Measurements from ENCODE around the gene IDUA.

The IDUA gene

DNA sequence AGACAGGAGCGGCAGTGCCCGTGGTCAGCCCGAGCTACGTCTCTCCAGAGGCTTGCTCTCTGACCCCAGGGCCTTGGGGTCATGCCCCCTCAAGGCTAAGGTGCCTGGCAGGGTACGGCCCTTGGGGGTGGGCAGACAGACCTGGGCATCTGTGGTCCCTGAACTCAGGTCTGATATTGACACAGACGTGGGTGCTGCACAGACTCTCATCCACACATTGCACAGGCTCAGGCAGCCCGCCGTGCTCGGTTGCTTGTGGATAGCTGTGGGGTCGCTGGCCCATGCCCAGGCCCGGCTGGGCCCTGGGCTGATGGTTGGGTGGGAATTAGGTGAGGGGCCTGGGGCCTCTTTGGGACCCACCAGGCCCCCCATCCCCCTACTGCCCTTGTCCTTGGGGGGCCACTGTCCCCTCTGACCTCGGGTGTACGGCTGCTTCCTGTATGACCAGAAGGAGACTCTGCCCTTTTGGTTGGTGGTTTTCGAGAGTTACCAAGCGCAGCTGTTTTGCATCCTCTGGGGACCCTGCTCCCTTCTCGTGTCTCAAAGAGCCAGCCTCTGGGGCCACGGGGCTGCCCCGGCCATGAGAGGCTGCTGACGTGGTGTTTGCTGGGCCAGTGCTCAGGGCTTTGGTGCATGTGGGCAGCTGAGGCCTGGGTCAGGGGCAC is 34.7 kb downstream of the IDUA start:
- peaks cover 22% of the 10 kb centered on the region for H3K4me1 ChIP-seq (ENCODE audit: low read length)
- no peaks in the 10 kb centered on the region for H3K36me3 ChIP-seq (replicated peaks; ENCODE audit: low read depth, low read length)
- H3K9me3 ChIP-seq (ENCODE audit: insufficient read depth, low read length) = no peaks in the 10 kb centered on the region
- H3K4me2 ChIP-seq (ENCODE audit: low read length) = peak overlapping the region; percentile 73
- peak overlapping the region; percentile 50 for H3K4me3 ChIP-seq (ENCODE audit: low read length)
- peak overlapping the region; percentile 39; the same call in 1 of the 2 replicates for H3K9ac ChIP-seq (ENCODE audit: low read length)
- no peaks in the 10 kb centered on the region for H4K20me1 ChIP-seq (ENCODE audit: insufficient read depth, low read length)
- H3K27me3 ChIP-seq (ENCODE audit: low read depth, low read length) = no peaks in the 10 kb centered on the region
- no peaks in the 10 kb centered on the region for H3K79me2 ChIP-seq (ENCODE audit: low read length)
- H3K27ac ChIP-seq (ENCODE audit: low read length) = no peak overlapping the region
- TF ChIP-seq, protein P1, sequence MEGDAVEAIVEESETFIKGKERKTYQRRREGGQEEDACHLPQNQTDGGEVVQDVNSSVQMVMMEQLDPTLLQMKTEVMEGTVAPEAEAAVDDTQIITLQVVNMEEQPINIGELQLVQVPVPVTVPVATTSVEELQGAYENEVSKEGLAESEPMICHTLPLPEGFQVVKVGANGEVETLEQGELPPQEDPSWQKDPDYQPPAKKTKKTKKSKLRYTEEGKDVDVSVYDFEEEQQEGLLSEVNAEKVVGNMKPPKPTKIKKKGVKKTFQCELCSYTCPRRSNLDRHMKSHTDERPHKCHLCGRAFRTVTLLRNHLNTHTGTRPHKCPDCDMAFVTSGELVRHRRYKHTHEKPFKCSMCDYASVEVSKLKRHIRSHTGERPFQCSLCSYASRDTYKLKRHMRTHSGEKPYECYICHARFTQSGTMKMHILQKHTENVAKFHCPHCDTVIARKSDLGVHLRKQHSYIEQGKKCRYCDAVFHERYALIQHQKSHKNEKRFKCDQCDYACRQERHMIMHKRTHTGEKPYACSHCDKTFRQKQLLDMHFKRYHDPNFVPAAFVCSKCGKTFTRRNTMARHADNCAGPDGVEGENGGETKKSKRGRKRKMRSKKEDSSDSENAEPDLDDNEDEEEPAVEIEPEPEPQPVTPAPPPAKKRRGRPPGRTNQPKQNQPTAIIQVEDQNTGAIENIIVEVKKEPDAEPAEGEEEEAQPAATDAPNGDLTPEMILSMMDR (IDR thresholded peaks at IDR 0.05; ENCODE audit: low read depth, low read length) = no peak
- TF ChIP-seq EZH2phosphoT487 (IDR thresholded peaks at IDR 0.05; ENCODE audit: low read depth) = no peak
- H2AFZ ChIP-seq (ENCODE audit: low read depth, low read length) = 0 out of 2 replicates have a peak overlapping the region, but pooled peaks have one; percentile 22

DNA sequence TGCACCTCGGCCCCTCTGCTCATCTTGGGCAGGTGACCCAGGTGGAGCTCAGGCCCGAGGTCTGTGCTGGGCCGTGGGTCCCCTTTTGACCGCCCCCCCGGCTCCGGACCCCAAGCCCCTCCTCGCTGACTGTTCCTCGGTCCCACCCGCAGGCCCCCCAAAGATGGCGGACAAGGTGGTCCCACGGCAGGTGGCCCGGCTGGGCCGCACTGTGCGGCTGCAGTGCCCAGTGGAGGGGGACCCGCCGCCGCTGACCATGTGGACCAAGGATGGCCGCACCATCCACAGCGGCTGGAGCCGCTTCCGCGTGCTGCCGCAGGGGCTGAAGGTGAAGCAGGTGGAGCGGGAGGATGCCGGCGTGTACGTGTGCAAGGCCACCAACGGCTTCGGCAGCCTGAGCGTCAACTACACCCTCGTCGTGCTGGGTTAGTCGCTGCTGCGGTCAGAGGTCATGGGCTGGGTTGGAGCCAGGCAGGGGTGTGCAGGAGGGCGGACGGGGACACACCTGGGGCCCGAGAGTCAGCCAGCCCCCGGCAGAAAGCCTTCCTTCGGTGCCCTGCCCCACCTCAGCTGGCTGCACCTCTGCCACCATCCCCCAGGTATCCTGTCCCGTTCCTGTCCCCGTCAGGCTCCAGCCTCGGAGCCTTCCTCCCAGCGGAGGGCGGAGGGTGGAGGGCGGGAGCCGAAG is 35.4 kb downstream of the IDUA start:
- Histone ChIP-seq H4K20me1 (ENCODE audit: insufficient read depth, low read length) (no peaks in the 10 kb centered on the region), H3K9me3 (ENCODE audit: insufficient read depth, low read length) (no peaks in the 10 kb centered on the region), H3K27ac (ENCODE audit: low read length) (no peak overlapping the region), H2AFZ (ENCODE audit: low read depth, low read length) (no peak overlapping the region), H3K27me3 (ENCODE audit: low read depth, low read length) (no peaks in the 10 kb centered on the region), H3K4me2 (ENCODE audit: low read length) (peak overlapping the region; percentile 73), H3K4me1 (ENCODE audit: low read length) (peaks cover 26% of the 10 kb centered on the region), H3K9ac (ENCODE audit: low read length) (no peak overlapping the region; the same call in 1 of the 2 replicates), H3K36me3 (replicated peaks; ENCODE audit: low read depth, low read length) (no peaks in the 10 kb centered on the region), H3K4me3 (ENCODE audit: low read length) (peak overlapping the region; percentile 50), H3K79me2 (ENCODE audit: low read length) (no peaks in the 10 kb centered on the region)
- TF ChIP-seq, protein P1 (IDR thresholded peaks at IDR 0.05; ENCODE audit: low read depth, low read length) = no peak
- no peak for TF ChIP-seq EZH2phosphoT487 (IDR thresholded peaks at IDR 0.05; ENCODE audit: low read depth)

DNA sequence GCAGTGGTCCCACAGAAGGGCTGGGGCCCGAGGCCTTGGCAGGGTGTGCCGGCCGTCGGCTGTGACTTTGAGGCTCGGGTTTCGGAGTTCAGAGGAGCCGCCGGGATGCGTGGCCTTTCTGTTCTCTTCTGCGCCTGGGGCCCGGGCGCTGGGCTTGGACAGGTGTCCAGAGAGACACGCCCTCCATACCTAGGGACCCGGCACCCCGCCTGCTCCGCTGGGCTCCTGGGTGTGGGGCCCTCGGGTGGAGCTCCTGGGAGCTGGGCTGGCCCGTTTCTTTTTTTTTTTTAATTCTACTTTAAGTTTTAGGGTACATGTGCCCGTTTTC is 35.9 kb downstream of the IDUA start:
- Histone ChIP-seq H3K4me3 (ENCODE audit: low read length) (no peak overlapping the region), H3K27ac (ENCODE audit: low read length) (no peak overlapping the region), H2AFZ (ENCODE audit: low read depth, low read length) (no peak overlapping the region), H3K9me3 (ENCODE audit: insufficient read depth, low read length) (no peaks in the 10 kb centered on the region), H4K20me1 (ENCODE audit: insufficient read depth, low read length) (no peaks in the 10 kb centered on the region), H3K36me3 (replicated peaks; ENCODE audit: low read depth, low read length) (no peaks in the 10 kb centered on the region), H3K79me2 (ENCODE audit: low read length) (no peaks in the 10 kb centered on the region), H3K9ac (ENCODE audit: low read length) (no peak overlapping the region), H3K4me2 (ENCODE audit: low read length) (no peak overlapping the region), H3K4me1 (ENCODE audit: low read length) (peaks cover 26% of the 10 kb centered on the region), H3K27me3 (ENCODE audit: low read depth, low read length) (no peaks in the 10 kb centered on the region)
- no peak for TF ChIP-seq EZH2phosphoT487 (IDR thresholded peaks at IDR 0.05; ENCODE audit: low read depth)
- TF ChIP-seq, protein P1 (IDR thresholded peaks at IDR 0.05; ENCODE audit: low read depth, low read length) = no peak

DNA sequence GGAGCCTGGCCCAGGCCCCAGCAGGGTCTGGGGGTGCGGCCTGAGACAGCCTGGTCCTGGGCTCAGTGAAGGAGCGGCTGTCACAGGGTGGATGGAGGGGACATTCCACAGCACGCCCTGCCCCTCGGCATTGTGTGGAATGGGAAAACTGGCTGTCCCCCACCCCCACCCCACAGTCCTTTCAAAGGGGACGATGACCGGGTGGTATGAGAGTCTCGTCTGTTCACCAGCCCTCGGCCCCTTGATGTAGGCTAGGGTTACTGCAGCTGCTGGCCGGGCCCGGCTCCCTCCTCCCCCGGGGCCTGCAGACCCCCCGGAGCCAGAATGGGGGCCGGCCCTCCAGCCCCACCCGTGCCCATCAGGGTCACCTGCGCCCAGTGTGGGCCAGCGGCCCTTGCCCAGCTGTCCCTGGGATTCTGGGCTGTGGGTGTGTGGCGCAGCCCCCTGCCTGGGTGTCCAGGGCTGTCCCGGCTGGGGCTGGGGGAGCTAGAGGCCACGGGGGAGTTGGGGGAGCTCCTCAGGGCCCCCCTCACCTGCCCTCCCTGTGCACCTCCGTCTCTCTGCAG is 36.3 kb downstream of the IDUA start:
- Histone ChIP-seq H3K4me1 (ENCODE audit: low read length) (peaks cover 26% of the 10 kb centered on the region), H3K79me2 (ENCODE audit: low read length) (no peaks in the 10 kb centered on the region), H3K27ac (ENCODE audit: low read length) (no peak overlapping the region), H2AFZ (ENCODE audit: low read depth, low read length) (no peak overlapping the region), H3K4me3 (ENCODE audit: low read length) (no peak overlapping the region), H3K9ac (ENCODE audit: low read length) (no peak overlapping the region), H3K36me3 (replicated peaks; ENCODE audit: low read depth, low read length) (no peaks in the 10 kb centered on the region), H3K9me3 (ENCODE audit: insufficient read depth, low read length) (no peaks in the 10 kb centered on the region), H3K4me2 (ENCODE audit: low read length) (no peak overlapping the region), H4K20me1 (ENCODE audit: insufficient read depth, low read length) (no peaks in the 10 kb centered on the region), H3K27me3 (ENCODE audit: low read depth, low read length) (no peaks in the 10 kb centered on the region)
- TF ChIP-seq EZH2phosphoT487 (IDR thresholded peaks at IDR 0.05; ENCODE audit: low read depth) = no peak
- TF ChIP-seq, protein P1 (IDR thresholded peaks at IDR 0.05; ENCODE audit: low read depth, low read length) = no peak

Measured in OCI-LY3 (cell line).